GM08714 (cell line): ENCODE data around the gene PEX3.

Experiments used
- H3K4me3 ChIP-seq: fragments of 200-500 bp; sonication (Bioruptor generic); 2 replicates; pipeline ENCODE4 v1.5.1; 2014; ENCODE audit warnings: mild to moderate bottlenecking, low read length, inconsistent platforms
- ZNF274 ChIP-seq: IDR thresholded peaks from 2 replicates; pipeline ENCODE4 v1.6.1; 2012; ENCODE audit warnings: mild to moderate bottlenecking, low read depth, low read length

The PEX3 gene

GRCh38 chr6:143450453-143451371 is at the start of gene PEX3, which contains the start of gene ADAT2:
Gene PEX3, plus strand, starts transcription at chr6:143450805. Its CDS starts 238 bp downstream, at chr6:143451043.
Gene ADAT2, minus strand, starts transcription at chr6:143450695. Its CDS starts 37 bp downstream, at chr6:143450658.
- TF ChIP-seq ZNF274, result no peak
- peak within 1 kb of the TSS; percentile 75 for H3K4me3 ChIP-seq

GRCh38 chr6:143401068-143401446 is 49.5 kb upstream of the PEX3 start:
- no peak overlapping the region for H3K4me3 ChIP-seq
- no peak for TF ChIP-seq ZNF274

- no peak overlapping the region for H3K4me3 ChIP-seq
- no peak for TF ChIP-seq ZNF274
These were observed 48.8 kb upstream of the PEX3 start for GRCh38 chr6:143401636-143402370.

- no peak for TF ChIP-seq ZNF274
- no peak overlapping the region for H3K4me3 ChIP-seq
These were observed 47.8 kb upstream of the PEX3 start for GRCh38 chr6:143402721-143403336.

GRCh38 chr6:143405373-143406154 is 45.0 kb upstream of the PEX3 start:
- H3K4me3 ChIP-seq, result no peak overlapping the region
- TF ChIP-seq ZNF274, result no peak

GRCh38 chr6:143406673-143407072 is 43.9 kb upstream of the PEX3 start:
- no peak for TF ChIP-seq ZNF274
- no peak overlapping the region for H3K4me3 ChIP-seq

- H3K4me3 ChIP-seq, result no peak overlapping the region
- no peak for TF ChIP-seq ZNF274
These were observed 42.3 kb upstream of the PEX3 start for GRCh38 chr6:143408151-143408786.

- no peak overlapping the region for H3K4me3 ChIP-seq
- no peak for TF ChIP-seq ZNF274
These were observed 41.8 kb upstream of the PEX3 start for GRCh38 chr6:143408787-143409162.

- H3K4me3 ChIP-seq, result no peak overlapping the region
- TF ChIP-seq ZNF274, result no peak
These were observed 39.7 kb upstream of the PEX3 start for GRCh38 chr6:143410859-143411270.

GRCh38 chr6:143414769-143415168 is 35.8 kb upstream of the PEX3 start:
- no peak overlapping the region for H3K4me3 ChIP-seq
- TF ChIP-seq ZNF274, result no peak

GRCh38 chr6:143419526-143419925 is 31.1 kb upstream of the PEX3 start:
- no peak overlapping the region for H3K4me3 ChIP-seq

GRCh38 chr6:143426026-143426425 is 24.6 kb upstream of the PEX3 start:
- no peak for TF ChIP-seq ZNF274
- H3K4me3 ChIP-seq, result no peak overlapping the region

More at GRCh38 chr6:143419526-143419925, 31.1 kb upstream of the PEX3 start:
- TF ChIP-seq ZNF274, result no peak

- no peak for TF ChIP-seq ZNF274
- no peak overlapping the region for H3K4me3 ChIP-seq
These were observed 23.3 kb upstream of the PEX3 start for GRCh38 chr6:143427109-143427817.
